Natural killer cell (primary cell): ENCODE measurements around the gene SLC22A12. TPM values are rescaled to one million over a fixed set of nuclear protein-coding genes. Genes with fewer than 3 reads are reported as not detected.

ENCODE experiments used
- ATAC-seq, 3 donors: fragments of 150-1000 bp in 2 of 3; fragments of 200-7000 bp in 1 of 3; cut with Tn5 transposase; 1 replicate in 1 of 3; 2 replicates in 2 of 3; pipeline ENCODE4 v1.10.0; 2021; ENCODE audit warnings: mild to moderate bottlenecking in 2 of 3, moderate library complexity in 2 of 3
- DNase-seq, 2 donors: peaks; one replicate each; pipeline versions ENCODE4 v3.0.0 to v3.0.0-alpha.2; 2013 to 2021; ENCODE audit warnings: mixed read lengths in 1 of 2
- H3K27ac ChIP-seq: one replicate; pipeline ENCODE4 v1.5.1; 2013; ENCODE audit warnings: mild to moderate bottlenecking, low read length
- H3K27me3 ChIP-seq: one replicate; pipeline ENCODE4 v1.6.1; 2013; ENCODE audit warnings: low read length; ENCODE audit not compliant: control insufficient read depth, insufficient read depth
- H3K36me3 ChIP-seq: one replicate; pipeline ENCODE4 v1.6.1; 2013; ENCODE audit warnings: low read length; ENCODE audit not compliant: control insufficient read depth, insufficient read depth
- H3K4me1 ChIP-seq: one replicate; pipeline ENCODE4 v1.6.1; 2013; ENCODE audit warnings: low read length; ENCODE audit not compliant: control insufficient read depth, insufficient read depth
- H3K4me3 ChIP-seq: one replicate; pipeline ENCODE4 v1.5.1; 2013; ENCODE audit warnings: low read length
- H3K9me3 ChIP-seq: one replicate; pipeline ENCODE4 v1.6.1; 2013; ENCODE audit warnings: low read length; ENCODE audit not compliant: control insufficient read depth, insufficient read depth
- H3K27ac Mint-ChIP-seq, 2 donors: one replicate each; pipeline ENCODE4 v1.8.0; 2022; ENCODE audit warnings: mild to moderate bottlenecking in 2 of 2, mixed read lengths in 2 of 2, moderate library complexity in 1 of 2
- H3K27me3 Mint-ChIP-seq, 2 donors: one replicate each; pipeline ENCODE4 v1.8.0; 2022; ENCODE audit warnings: low read depth in 2 of 2, mixed read lengths in 2 of 2
- H3K36me3 Mint-ChIP-seq: one replicate; pipeline ENCODE4 v1.8.0; 2022; ENCODE audit warnings: mixed read lengths
- H3K4me1 Mint-ChIP-seq, 2 donors: one replicate each; pipeline ENCODE4 v1.8.0; 2022; ENCODE audit warnings: mixed read lengths in 2 of 2
- H3K4me3 Mint-ChIP-seq: one replicate; pipeline ENCODE4 v1.8.0; 2022; ENCODE audit warnings: mild to moderate bottlenecking, moderate library complexity, mixed read lengths
- H3K9me3 Mint-ChIP-seq, 2 donors: one replicate each; pipeline ENCODE4 v1.8.0; 2022; ENCODE audit warnings: mixed read lengths in 2 of 2
- WGBS: methylation state at CpG from one replicate; pipeline ENCODE4 v1.1.7; 2013; ENCODE audit warnings: missing lambda C conversion rate; ENCODE audit not compliant: insufficient coverage; 5-methylcytosine and 5-hydroxymethylcytosine counted together
- intact Hi-C: fragments of 100-400 bp; cut with micrococcal nuclease; formaldehyde crosslinking; loops from one replicate; pipeline ENCODE4 v1.14.2; 2022
- total RNA-seq, 4 donors: library from RNA; stranded (reverse); fragments of 120-200 nt in 1 of 4; gene quantifications; one replicate each; pipeline versions ENCODE4 v1.2.3 to v1.2.4, GENCODE V29; 2013 to 2022
- TF ChIP-seq, protein P1 (sequence below): fragments of 200-600 bp; IDR thresholded peaks from one replicate; pipeline ENCODE4 v1.8.0; 2022; ENCODE audit warnings: antibody characterized with exemption

The SLC22A12 gene
- total RNA-seq, 3 donors from 2014 or later (not counting 1 experiment from before 2014, with no cell fraction given), result not detected

DNA sequence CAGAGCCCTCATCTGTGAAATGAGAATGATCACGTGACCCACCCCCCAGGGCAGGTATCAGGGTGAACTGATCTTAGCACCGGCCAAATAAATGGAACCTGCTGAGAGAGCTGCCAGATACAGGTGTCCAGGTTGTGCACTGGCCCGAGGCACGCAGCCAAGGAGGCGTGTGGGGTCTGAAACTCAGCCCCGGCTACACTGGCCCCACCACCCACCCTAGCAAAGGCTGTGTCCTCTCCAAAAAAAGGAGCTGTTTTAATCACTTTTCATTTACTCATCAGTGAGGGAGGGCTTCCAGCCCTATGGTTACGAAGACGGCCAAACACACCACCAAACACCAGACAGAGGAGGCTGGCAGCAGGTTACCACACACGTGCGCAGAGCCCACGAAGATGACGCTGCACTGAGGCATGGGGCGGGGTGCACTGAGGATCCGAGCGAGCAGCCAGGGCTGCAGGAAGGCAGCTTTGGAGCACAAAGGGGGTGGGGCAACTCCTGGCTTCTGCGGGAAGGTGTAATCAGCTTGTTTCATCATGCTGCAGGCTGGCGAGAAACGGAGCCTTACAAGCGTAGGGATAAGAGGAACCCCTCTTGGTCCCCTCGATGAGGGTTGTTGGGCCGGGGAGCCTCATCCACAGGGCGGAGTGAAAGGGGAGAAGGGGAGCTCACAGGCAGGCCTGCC, 19.5 kb upstream of the SLC22A12 start:
- Histone ChIP-seq H3K4me3 (no peak overlapping the region), H3K36me3 (no peaks in the 10 kb centered on the region), H3K9me3 (no peaks in the 10 kb centered on the region), H3K27me3 (no peaks in the 10 kb centered on the region), H3K27ac (no peak overlapping the region), H3K4me1 (no peaks in the 10 kb centered on the region)
- no peak for DNase-seq
- Mint-ChIP-seq H3K36me3 (no peaks in the 10 kb centered on the region), H3K27me3 (peaks cover 6 to 15% of the 10 kb centered on the region in 2 donors), H3K4me3 (no peak overlapping the region), H3K9me3 (no peaks in the 10 kb centered on the region), H3K4me1 (peaks cover 0 to 3% of the 10 kb centered on the region in 2 donors), H3K27ac (no peak overlapping the region)
- WGBS, result 85% methylated on average over 22 of the region's 22 CpGs
- intact Hi-C loops, result no loop called here
- TF ChIP-seq, protein P1, sequence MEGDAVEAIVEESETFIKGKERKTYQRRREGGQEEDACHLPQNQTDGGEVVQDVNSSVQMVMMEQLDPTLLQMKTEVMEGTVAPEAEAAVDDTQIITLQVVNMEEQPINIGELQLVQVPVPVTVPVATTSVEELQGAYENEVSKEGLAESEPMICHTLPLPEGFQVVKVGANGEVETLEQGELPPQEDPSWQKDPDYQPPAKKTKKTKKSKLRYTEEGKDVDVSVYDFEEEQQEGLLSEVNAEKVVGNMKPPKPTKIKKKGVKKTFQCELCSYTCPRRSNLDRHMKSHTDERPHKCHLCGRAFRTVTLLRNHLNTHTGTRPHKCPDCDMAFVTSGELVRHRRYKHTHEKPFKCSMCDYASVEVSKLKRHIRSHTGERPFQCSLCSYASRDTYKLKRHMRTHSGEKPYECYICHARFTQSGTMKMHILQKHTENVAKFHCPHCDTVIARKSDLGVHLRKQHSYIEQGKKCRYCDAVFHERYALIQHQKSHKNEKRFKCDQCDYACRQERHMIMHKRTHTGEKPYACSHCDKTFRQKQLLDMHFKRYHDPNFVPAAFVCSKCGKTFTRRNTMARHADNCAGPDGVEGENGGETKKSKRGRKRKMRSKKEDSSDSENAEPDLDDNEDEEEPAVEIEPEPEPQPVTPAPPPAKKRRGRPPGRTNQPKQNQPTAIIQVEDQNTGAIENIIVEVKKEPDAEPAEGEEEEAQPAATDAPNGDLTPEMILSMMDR, result no peak
- ATAC-seq, result no peak

DNA sequence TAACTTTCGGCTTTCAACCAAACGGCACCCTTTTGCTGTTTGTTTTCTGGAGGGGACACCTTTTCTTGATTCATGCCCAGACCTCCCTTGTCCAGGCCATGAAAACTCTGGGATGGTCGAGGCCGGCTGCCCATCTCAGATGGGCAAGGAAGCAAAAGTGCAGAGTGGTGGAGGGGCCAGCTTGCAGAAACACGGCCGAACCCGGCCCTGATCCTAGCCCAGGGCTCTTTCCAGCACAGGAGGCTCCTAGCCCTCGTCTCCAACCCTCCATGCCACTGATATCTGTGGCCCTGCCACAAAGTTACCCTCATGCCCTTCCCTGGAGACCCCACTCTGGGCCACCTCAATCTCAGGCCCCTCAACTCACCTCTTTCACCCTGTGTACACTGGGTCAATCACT, 18.9 kb upstream of the SLC22A12 start:
- Histone ChIP-seq H3K27me3 (no peaks in the 10 kb centered on the region), H3K4me3 (no peak overlapping the region), H3K9me3 (no peaks in the 10 kb centered on the region), H3K4me1 (no peaks in the 10 kb centered on the region), H3K36me3 (no peaks in the 10 kb centered on the region), H3K27ac (no peak overlapping the region)
- ATAC-seq (no peak), DNase-seq (no peak)
- intact Hi-C loops, result no loop called here
- no peak overlapping the region for H3K27ac Mint-ChIP-seq
- H3K36me3 Mint-ChIP-seq, result no peaks in the 10 kb centered on the region
- H3K4me1 Mint-ChIP-seq, result no peaks in the 10 kb centered on the region
- H3K27me3 Mint-ChIP-seq, result peaks cover 10 to 15% of the 10 kb centered on the region in 2 donors
- H3K4me3 Mint-ChIP-seq, result no peak overlapping the region
- no peaks in the 10 kb centered on the region for H3K9me3 Mint-ChIP-seq
- WGBS, result 85% methylated on average over 8 of the region's 8 CpGs
- TF ChIP-seq, protein P1, result no peak

DNA sequence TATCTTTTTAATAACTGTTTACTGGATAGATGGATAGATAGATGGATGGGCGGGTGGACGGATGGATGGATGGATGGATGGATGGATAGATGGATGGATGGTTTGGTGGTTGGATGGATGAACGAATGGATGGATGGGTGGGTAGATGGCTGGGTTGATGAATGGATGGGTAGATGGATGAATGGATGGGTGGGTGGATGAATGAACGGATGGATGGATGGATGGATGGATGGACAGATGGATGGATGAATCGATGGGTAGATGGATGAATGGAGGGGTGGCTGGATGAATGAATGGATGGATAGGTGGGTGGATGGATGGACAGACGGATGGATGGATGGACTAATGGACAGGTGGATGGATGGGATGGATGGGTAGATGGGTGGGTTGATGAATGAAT, 13.8 kb upstream of the SLC22A12 start:
- no peaks in the 10 kb centered on the region for H3K4me1 ChIP-seq
- no peaks in the 10 kb centered on the region for H3K36me3 Mint-ChIP-seq
- no peaks in the 10 kb centered on the region for H3K27me3 ChIP-seq
- H3K27me3 Mint-ChIP-seq, result peaks cover 15% of the 10 kb centered on the region in 2 donors
- no peak overlapping the region for H3K27ac Mint-ChIP-seq
- intact Hi-C loops, result no loop called here
- H3K4me1 Mint-ChIP-seq, result no peaks in the 10 kb centered on the region
- H3K4me3 Mint-ChIP-seq, result no peak overlapping the region
- no peak for DNase-seq
- H3K9me3 Mint-ChIP-seq, result no peaks in the 10 kb centered on the region
- TF ChIP-seq, protein P1, result no peak
- 89% methylated on average over 6 of the region's 6 CpGs for WGBS
- no peak for ATAC-seq
- H3K36me3 ChIP-seq, result no peaks in the 10 kb centered on the region
- H3K27ac ChIP-seq, result no peak overlapping the region
- no peaks in the 10 kb centered on the region for H3K9me3 ChIP-seq
- H3K4me3 ChIP-seq, result no peak overlapping the region

DNA sequence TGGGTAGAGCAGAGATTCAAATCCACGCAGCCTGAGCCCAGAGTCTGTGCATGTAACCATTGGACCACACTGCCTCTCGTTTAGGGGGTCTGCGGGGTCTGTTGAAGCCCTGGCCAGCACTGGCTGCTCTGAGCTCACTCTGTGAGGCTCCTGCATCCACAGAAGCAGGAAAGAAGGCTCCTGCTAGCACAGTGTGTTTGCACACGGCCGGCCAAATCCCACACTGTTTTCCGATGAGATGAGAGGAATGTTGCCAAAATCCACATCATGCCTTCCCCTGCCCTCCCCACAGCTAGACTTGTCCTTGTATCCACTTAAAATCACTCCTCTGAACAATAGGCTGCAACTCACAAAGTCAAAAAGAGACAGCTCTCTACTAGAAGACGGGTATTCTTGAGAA, 10.6 kb upstream of the SLC22A12 start:
- 89% methylated on average over 7 of the region's 7 CpGs for WGBS

More for the DNA sequence above, 10.6 kb upstream of the SLC22A12 start:
- H3K27me3 ChIP-seq, result no peaks in the 10 kb centered on the region
- no peaks in the 10 kb centered on the region for H3K9me3 Mint-ChIP-seq
- TF ChIP-seq, protein P1, result no peak
- H3K27me3 Mint-ChIP-seq, result peaks cover 0 to 11% of the 10 kb centered on the region in 2 donors
- H3K4me1 Mint-ChIP-seq, result no peaks in the 10 kb centered on the region
- no peak for ATAC-seq
- H3K4me1 ChIP-seq, result no peaks in the 10 kb centered on the region
- DNase-seq, result no peak
- H3K4me3 Mint-ChIP-seq, result no peak overlapping the region
- no peaks in the 10 kb centered on the region for H3K9me3 ChIP-seq
- no peak overlapping the region for H3K27ac Mint-ChIP-seq
- H3K36me3 Mint-ChIP-seq, result no peaks in the 10 kb centered on the region
- no peaks in the 10 kb centered on the region for H3K36me3 ChIP-seq
- H3K27ac ChIP-seq, result no peak overlapping the region
- H3K4me3 ChIP-seq, result no peak overlapping the region
- intact Hi-C loops, result no loop called here
